Neural cell (in vitro differentiated cells): ENCODE data around the gene ING1. TPM values are rescaled to one million over a fixed set of nuclear protein-coding genes. Genes with fewer than 3 reads are reported as not detected.
"Not testable (repeated sequence)": the region's sequence is repeated elsewhere in the genome, so short reads cannot be mapped to it uniquely, and the experiment has no call there.

Experiments used
- H2AFZ ChIP-seq: fragments of 200-600, 300-800 bp; sonication (generic), shearing (Covaris generic); 2 replicates; pipeline ENCODE4 v1.6.0; 2014; ENCODE audit warnings: low read depth, mild to moderate bottlenecking, antibody characterized with exemption, low read length, moderate library complexity
- H3F3A ChIP-seq: fragments of 200-600 bp; shearing (Covaris generic); 2 replicates; pipeline ENCODE4 v1.6.1; 2016; ENCODE audit warnings: mild to moderate bottlenecking, moderate library complexity, mixed read lengths, antibody characterized with exemption, low read length; ENCODE audit not compliant: insufficient read depth, poor library complexity, severe bottlenecking
- H3K27ac ChIP-seq: fragments of 200-600, 300-800 bp; sonication (generic), shearing (Covaris generic); 2 replicates; pipeline ENCODE4 v1.5.1; 2014; ENCODE audit warnings: mild to moderate bottlenecking, low read length, moderate library complexity
- H3K27me3 ChIP-seq: fragments of 300-800, 200-600 bp; sonication (generic), shearing (Covaris generic); 2 replicates; pipeline ENCODE4 v1.6.0; 2014; ENCODE audit warnings: mild to moderate bottlenecking, low read depth, low read length, moderate library complexity; ENCODE audit not compliant: insufficient read depth
- H3K36me3 ChIP-seq: fragments of 300-800, 200-600 bp; sonication (generic), shearing (Covaris generic); 2 replicates; pipeline ENCODE4 v1.5.1; 2014; ENCODE audit warnings: mild to moderate bottlenecking, antibody characterized with exemption, low read length, moderate library complexity; ENCODE audit not compliant: insufficient read depth
- H3K4me2 ChIP-seq: fragments of 300-800, 200-600 bp; sonication (generic), shearing (Covaris generic); 2 replicates; pipeline ENCODE4 v1.6.0; 2014; ENCODE audit warnings: mild to moderate bottlenecking, low read length
- H3K4me3 ChIP-seq: fragments of 300-800, 200-600 bp; sonication (generic), shearing (Covaris generic); 2 replicates; pipeline ENCODE4 v1.5.1; 2014; ENCODE audit warnings: mild to moderate bottlenecking, low read length, moderate library complexity
- H3K79me2 ChIP-seq: fragments of 200-600 bp; shearing (Covaris generic); replicated peaks from 2 replicates; pipeline ENCODE4 v1.6.0; 2014; ENCODE audit warnings: mild to moderate bottlenecking, low read length, moderate library complexity; ENCODE audit not compliant: insufficient read depth
- H3K9ac ChIP-seq: fragments of 300-800, 200-600 bp; sonication (generic), shearing (Covaris generic); 2 replicates; pipeline ENCODE4 v1.6.1; 2016; ENCODE audit warnings: mild to moderate bottlenecking, low read length, mixed read lengths
- H3K9me2 ChIP-seq: fragments of 200-600 bp; shearing (Covaris generic); 2 replicates; pipeline ENCODE4 v1.6.1; 2016; ENCODE audit warnings: mild to moderate bottlenecking, low read length, mixed read lengths; ENCODE audit not compliant: insufficient read depth
- H3K9me3 ChIP-seq: fragments of 200-600, 300-800 bp; sonication (generic), shearing (Covaris generic); 2 replicates; pipeline ENCODE4 v1.6.1; 2016; ENCODE audit warnings: mild to moderate bottlenecking, mixed run types, low read length, moderate library complexity, mixed read lengths
- H4K20me1 ChIP-seq: fragments of 200-600 bp; shearing (Covaris generic); 2 replicates; pipeline ENCODE4 v1.6.1; 2016; ENCODE audit warnings: mild to moderate bottlenecking, mixed run types; ENCODE audit not compliant: insufficient read depth
- CTCF ChIP-seq: fragments of 450-650 bp; IDR thresholded peaks from 2 replicates; pipeline ENCODE4 v1.5.1; 2014; ENCODE audit warnings: antibody characterized with exemption, mild to moderate bottlenecking, moderate library complexity; ENCODE audit not compliant: poor library complexity, severe bottlenecking
- EP300 ChIP-seq: fragments of 450-650 bp; conservative IDR thresholded peaks from 2 replicates; pipeline ENCODE4 v1.6.1; 2014; ENCODE audit warnings: antibody characterized with exemption, mild to moderate bottlenecking, moderate library complexity; ENCODE audit not compliant: poor library complexity, severe bottlenecking
- EZH2 ChIP-seq: fragments of 200-600, 300-800 bp; shearing (Covaris generic), sonication (generic); IDR thresholded peaks from 2 replicates; pipeline ENCODE4 v1.6.1; 2014; ENCODE audit warnings: antibody characterized with exemption, low read length, borderline replicate concordance, mild to moderate bottlenecking; ENCODE audit not compliant: insufficient read depth, poor library complexity, severe bottlenecking
- MXI1 ChIP-seq: fragments of 450-650 bp; conservative IDR thresholded peaks from 2 replicates; pipeline ENCODE4 v1.6.1; 2014; ENCODE audit warnings: antibody characterized with exemption, mild to moderate bottlenecking; ENCODE audit not compliant: poor library complexity, severe bottlenecking
- POLR2AphosphoS5 ChIP-seq: IDR thresholded peaks from 2 replicates; pipeline ENCODE4 v1.6.1; 2012
- RAD21 ChIP-seq: fragments of 450-650 bp; conservative IDR thresholded peaks from 2 replicates; pipeline ENCODE4 v1.6.1; 2014; ENCODE audit warnings: antibody characterized with exemption, mild to moderate bottlenecking, moderate library complexity
- REST ChIP-seq: IDR thresholded peaks from 2 replicates; pipeline ENCODE4 v1.6.1; 2012; ENCODE audit warnings: borderline replicate concordance
- SMC3 ChIP-seq: fragments of 450-650 bp; conservative IDR thresholded peaks from 2 replicates; pipeline ENCODE4 v1.6.1; 2014; ENCODE audit warnings: antibody characterized with exemption, mild to moderate bottlenecking, moderate library complexity; ENCODE audit not compliant: poor library complexity
- TAF1 ChIP-seq: IDR thresholded peaks from 2 replicates; pipeline ENCODE4 v1.6.1; 2012; ENCODE audit warnings: low read depth
- polyA plus RNA-seq: library from polyadenylated mRNA; depleted of rRNA; stranded (reverse); fragments of >200 nt; gene quantifications from 2 replicates; pipeline ENCODE4 v1.2.3, GENCODE V29; 2014

ING1 gene
- polyA plus RNA-seq, 1 donor from 2014 or later: 23.2 TPM

GRCh38 chr13:110690516-110690915, 23.0 kb upstream of the ING1 start:
- Histone ChIP-seq H2AFZ (no peak overlapping the region), H3K9me3 (no peaks in the 10 kb centered on the region), H4K20me1 (no peaks in the 10 kb centered on the region), H3K4me3 (no peak overlapping the region), H3K36me3 (no peaks in the 10 kb centered on the region), H3K79me2 (no peaks in the 10 kb centered on the region), H3K9ac (no peak overlapping the region), H3K27ac (no peak overlapping the region), H3K27me3 (no peaks in the 10 kb centered on the region), H3K4me2 (no peak overlapping the region), H3K9me2 (no peaks in the 10 kb centered on the region), H3F3A (no peaks in the 10 kb centered on the region)
- TF ChIP-seq RAD21 (no peak), POLR2AphosphoS5 (no peak), EP300 (no peak), REST (no peak), MXI1 (no peak), SMC3 (no peak), CTCF (no peak), EZH2 (no peak), TAF1 (no peak)

GRCh38 chr13:110695774-110696173, 17.7 kb upstream of the ING1 start:
- not testable (repeated sequence) for H3K27me3 ChIP-seq, H3K4me2 ChIP-seq, H2AFZ ChIP-seq, H3K79me2 ChIP-seq, H3K9me3 ChIP-seq, H3K4me3 ChIP-seq, H4K20me1 ChIP-seq, H3K9ac ChIP-seq, H3K36me3 ChIP-seq, H3K27ac ChIP-seq, H3F3A ChIP-seq, H3K9me2 ChIP-seq

GRCh38 chr13:110696776-110697175, 16.7 kb upstream of the ING1 start:
- H3K36me3 ChIP-seq: no peaks in the 10 kb centered on the region

More at GRCh38 chr13:110696776-110697175, 16.7 kb upstream of the ING1 start:
- TF ChIP-seq TAF1 (no peak), EZH2 (no peak), MXI1 (no peak), EP300 (no peak), POLR2AphosphoS5 (no peak), REST (no peak), SMC3 (no peak), RAD21 (no peak), CTCF (no peak)
- Histone ChIP-seq H3F3A (no peaks in the 10 kb centered on the region), H4K20me1 (no peaks in the 10 kb centered on the region), H3K9ac (no peak overlapping the region), H3K27me3 (no peaks in the 10 kb centered on the region), H3K9me3 (no peaks in the 10 kb centered on the region), H3K79me2 (no peaks in the 10 kb centered on the region), H2AFZ (no peak overlapping the region), H3K4me3 (no peak overlapping the region), H3K27ac (no peak overlapping the region), H3K4me2 (no peak overlapping the region), H3K9me2 (no peaks in the 10 kb centered on the region)
